GM12801 (cell line): ENCODE data around the gene BSG.

ENCODE experiments used
- CTCF ChIP-seq: IDR thresholded peaks from one replicate; pipeline ENCODE4 v1.5.1; 2011; ENCODE audit warnings: control low read depth; ENCODE audit not compliant: insufficient read length; ENCODE audit errors: extremely low read depth

The BSG gene

GRCh38 chr19:623175-623916 lies 51.0 kb downstream of the BSG start:
- no peak for TF ChIP-seq CTCF

- no peak for TF ChIP-seq CTCF
These were observed 51.6 kb downstream of the BSG start for GRCh38 chr19:623974-624373.

GRCh38 chr19:624433-625109 lies 52.2 kb downstream of the BSG start:
- no peak for TF ChIP-seq CTCF

GRCh38 chr19:625257-625656 lies 52.9 kb downstream of the BSG start:
- TF ChIP-seq CTCF: no peak

GRCh38 chr19:628168-628567 lies 55.8 kb downstream of the BSG start:
- TF ChIP-seq CTCF: no peak

- no peak for TF ChIP-seq CTCF
These were observed 57.7 kb downstream of the BSG start for GRCh38 chr19:629961-630714.

- TF ChIP-seq CTCF: no peak
These were observed 60.2 kb downstream of the BSG start for GRCh38 chr19:632579-633067.
